Neural cell (in vitro differentiated cells): ENCODE measurements around the gene ADAMTSL2.

Source experiments
- EP300 ChIP-seq: fragments of 450-650 bp; conservative IDR thresholded peaks from 2 replicates; pipeline ENCODE4 v1.6.1; 2014; ENCODE audit warnings: antibody characterized with exemption, mild to moderate bottlenecking, moderate library complexity; ENCODE audit not compliant: poor library complexity, severe bottlenecking
- EZH2 ChIP-seq: fragments of 200-600, 300-800 bp; shearing (Covaris generic), sonication (generic); IDR thresholded peaks from 2 replicates; pipeline ENCODE4 v1.6.1; 2014; ENCODE audit warnings: antibody characterized with exemption, low read length, borderline replicate concordance, mild to moderate bottlenecking; ENCODE audit not compliant: insufficient read depth, poor library complexity, severe bottlenecking
- MXI1 ChIP-seq: fragments of 450-650 bp; conservative IDR thresholded peaks from 2 replicates; pipeline ENCODE4 v1.6.1; 2014; ENCODE audit warnings: antibody characterized with exemption, mild to moderate bottlenecking; ENCODE audit not compliant: poor library complexity, severe bottlenecking
- POLR2AphosphoS5 ChIP-seq: IDR thresholded peaks from 2 replicates; pipeline ENCODE4 v1.6.1; 2012
- RAD21 ChIP-seq: fragments of 450-650 bp; conservative IDR thresholded peaks from 2 replicates; pipeline ENCODE4 v1.6.1; 2014; ENCODE audit warnings: antibody characterized with exemption, mild to moderate bottlenecking, moderate library complexity
- SMC3 ChIP-seq: fragments of 450-650 bp; conservative IDR thresholded peaks from 2 replicates; pipeline ENCODE4 v1.6.1; 2014; ENCODE audit warnings: antibody characterized with exemption, mild to moderate bottlenecking, moderate library complexity; ENCODE audit not compliant: poor library complexity
- TAF1 ChIP-seq: IDR thresholded peaks from 2 replicates; pipeline ENCODE4 v1.6.1; 2012; ENCODE audit warnings: low read depth
- TF ChIP-seq, protein P1 (sequence below): fragments of 450-650 bp; IDR thresholded peaks from 2 replicates; pipeline ENCODE4 v1.5.1; 2014; ENCODE audit warnings: antibody characterized with exemption, mild to moderate bottlenecking, moderate library complexity; ENCODE audit not compliant: poor library complexity, severe bottlenecking

DNA sequence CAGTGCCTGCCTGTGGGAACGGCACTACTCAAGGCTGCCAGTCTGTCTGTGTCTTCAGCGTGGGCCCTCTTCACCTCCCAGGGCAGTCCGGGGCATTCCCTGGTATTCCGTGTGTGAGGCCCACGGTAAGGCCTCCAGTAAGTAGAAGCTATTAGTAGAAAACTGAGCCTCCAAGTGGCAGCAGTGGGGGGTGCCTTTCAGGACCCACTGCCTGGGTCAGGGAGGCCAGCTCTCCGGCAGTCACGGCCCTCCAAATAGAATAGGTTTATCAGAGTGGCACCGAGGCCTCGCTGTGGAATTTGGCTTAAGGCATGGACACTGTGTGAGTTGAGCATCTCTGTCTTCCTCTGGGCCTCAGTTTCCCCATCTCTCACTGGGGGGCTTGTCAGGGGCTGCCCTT lies 23.1 kb downstream of the ADAMTSL2 start:
- TF ChIP-seq, protein P1, sequence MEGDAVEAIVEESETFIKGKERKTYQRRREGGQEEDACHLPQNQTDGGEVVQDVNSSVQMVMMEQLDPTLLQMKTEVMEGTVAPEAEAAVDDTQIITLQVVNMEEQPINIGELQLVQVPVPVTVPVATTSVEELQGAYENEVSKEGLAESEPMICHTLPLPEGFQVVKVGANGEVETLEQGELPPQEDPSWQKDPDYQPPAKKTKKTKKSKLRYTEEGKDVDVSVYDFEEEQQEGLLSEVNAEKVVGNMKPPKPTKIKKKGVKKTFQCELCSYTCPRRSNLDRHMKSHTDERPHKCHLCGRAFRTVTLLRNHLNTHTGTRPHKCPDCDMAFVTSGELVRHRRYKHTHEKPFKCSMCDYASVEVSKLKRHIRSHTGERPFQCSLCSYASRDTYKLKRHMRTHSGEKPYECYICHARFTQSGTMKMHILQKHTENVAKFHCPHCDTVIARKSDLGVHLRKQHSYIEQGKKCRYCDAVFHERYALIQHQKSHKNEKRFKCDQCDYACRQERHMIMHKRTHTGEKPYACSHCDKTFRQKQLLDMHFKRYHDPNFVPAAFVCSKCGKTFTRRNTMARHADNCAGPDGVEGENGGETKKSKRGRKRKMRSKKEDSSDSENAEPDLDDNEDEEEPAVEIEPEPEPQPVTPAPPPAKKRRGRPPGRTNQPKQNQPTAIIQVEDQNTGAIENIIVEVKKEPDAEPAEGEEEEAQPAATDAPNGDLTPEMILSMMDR, result no peak
- TF ChIP-seq MXI1 (no peak), EP300 (no peak), RAD21 (no peak), POLR2AphosphoS5 (no peak), TAF1 (no peak), EZH2 (no peak), SMC3 (no peak)
